GM21737 (cell line): ENCODE measurements around the gene MALAT1.
"Not testable (repeated sequence)": the region's sequence is repeated elsewhere in the genome, so short reads cannot be mapped to it uniquely, and the experiment has no call there.

ENCODE experiments used
- ATAC-seq: cut with Tn5 transposase; IDR thresholded peaks from one replicate; pipeline ENCODE4 v1.9.1; 2021; ENCODE audit warnings: mild to moderate bottlenecking, moderate library complexity; ENCODE audit not compliant: unreplicated experiment

The MALAT1 gene

GRCh38 chr11:65516135-65516968, 17.5 kb downstream of the MALAT1 start:
- ATAC-seq = no peak

DNA sequence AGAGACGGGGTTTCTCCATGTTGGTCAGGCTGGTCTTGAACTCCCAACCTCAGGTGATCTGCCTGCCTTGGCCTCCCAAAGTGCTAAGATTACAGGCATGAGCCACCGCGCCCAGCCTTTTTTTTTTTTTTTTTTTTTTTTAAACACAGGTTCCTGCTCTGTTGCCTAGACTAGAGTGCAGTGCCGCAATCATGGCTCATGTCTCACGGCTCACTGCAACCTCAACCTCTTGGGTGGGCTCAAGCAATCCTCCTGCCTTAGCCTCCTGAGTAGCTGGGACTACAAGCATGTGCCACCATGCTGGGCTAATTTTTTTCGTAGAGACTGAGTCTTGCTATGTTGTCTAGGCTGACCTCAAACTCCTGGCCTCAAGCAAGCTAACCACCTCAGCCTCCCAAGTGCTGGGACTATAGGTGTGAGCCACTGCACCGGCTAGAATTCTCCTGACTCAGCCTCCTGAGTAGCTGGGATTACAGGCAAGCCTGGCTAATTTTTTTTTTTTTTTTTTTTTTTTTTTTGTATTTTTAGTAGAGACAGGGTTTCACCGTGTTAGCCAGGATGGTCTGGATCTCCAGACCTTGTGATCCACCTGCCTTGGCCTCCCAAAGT, 20.2 kb downstream of the MALAT1 start:
- ATAC-seq = not testable (repeated sequence)

- not testable (repeated sequence) for ATAC-seq
Observed at GRCh38 chr11:65521777-65522521, 23.1 kb downstream of the MALAT1 start.

GRCh38 chr11:65522718-65523630, 24.1 kb downstream of the MALAT1 start:
- ATAC-seq = not testable (repeated sequence)

GRCh38 chr11:65523631-65523968, 24.8 kb downstream of the MALAT1 start:
- ATAC-seq = not testable (repeated sequence)

GRCh38 chr11:65524014-65524740, 25.3 kb downstream of the MALAT1 start:
- no peak for ATAC-seq

GRCh38 chr11:65524741-65525545, 26.1 kb downstream of the MALAT1 start, which contains the start of gene SCYL1:
TSS of gene SCYL1 (plus strand) at chr11:65525083. CDS start at chr11:65525154, 71 bp downstream.
- peak; percentile 44 for ATAC-seq

DNA sequence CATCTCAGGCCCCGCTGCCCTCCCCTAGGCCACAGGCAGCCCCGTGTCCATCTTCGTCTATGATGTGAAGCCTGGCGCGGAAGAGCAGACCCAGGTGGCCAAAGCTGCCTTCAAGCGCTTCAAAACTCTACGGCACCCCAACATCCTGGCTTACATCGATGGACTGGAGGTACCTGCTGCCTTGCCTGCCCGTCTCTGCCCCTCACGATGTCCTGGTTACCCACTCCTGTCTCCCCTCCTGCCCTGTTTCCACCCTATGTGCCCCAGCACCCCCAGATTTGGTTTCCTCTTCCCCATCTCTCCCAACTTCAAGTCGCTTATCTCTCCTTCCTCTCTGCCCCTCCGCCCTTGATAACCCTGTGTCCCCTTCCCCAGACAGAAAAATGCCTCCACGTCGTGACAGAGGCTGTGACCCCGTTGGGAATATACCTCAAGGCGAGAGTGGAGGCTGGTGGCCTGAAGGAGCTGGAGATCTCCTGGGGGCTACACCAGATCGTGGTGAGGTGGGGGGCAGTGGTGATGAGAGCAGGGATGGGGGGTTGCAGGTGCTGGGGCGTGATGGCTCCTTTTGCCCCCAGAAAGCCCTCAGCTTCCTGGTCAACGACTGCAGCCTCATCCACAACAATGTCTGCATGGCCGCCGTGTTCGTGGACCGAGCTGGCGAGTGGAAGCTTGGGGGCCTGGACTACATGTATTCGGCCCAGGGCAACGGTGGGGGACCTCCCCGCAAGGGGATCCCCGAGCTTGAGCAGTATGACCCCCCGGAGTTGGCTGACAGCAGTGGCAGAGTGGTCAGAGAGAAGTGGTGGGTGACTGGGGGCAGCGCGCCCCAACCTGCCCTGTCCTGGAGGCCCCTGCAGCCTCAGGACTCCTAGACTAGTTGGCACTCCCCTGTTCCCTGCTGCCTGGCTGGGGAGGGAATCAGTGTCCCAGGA, 27.0 kb downstream of the MALAT1 start:
- ATAC-seq = peak; percentile 12

DNA sequence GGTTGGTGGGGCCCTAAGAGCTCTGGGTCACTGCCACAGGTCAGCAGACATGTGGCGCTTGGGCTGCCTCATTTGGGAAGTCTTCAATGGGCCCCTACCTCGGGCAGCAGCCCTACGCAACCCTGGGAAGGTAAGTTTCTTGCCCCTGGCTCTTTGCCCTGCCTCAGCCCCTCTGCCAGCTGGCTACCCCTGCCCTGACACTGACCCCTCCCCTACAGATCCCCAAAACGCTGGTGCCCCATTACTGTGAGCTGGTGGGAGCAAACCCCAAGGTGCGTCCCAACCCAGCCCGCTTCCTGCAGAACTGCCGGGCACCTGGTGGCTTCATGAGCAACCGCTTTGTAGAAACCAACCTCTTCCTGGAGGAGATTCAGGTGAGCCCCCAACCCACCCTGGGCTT, 27.9 kb downstream of the MALAT1 start:
- ATAC-seq = no peak

- no peak for ATAC-seq
Observed at GRCh38 chr11:65528819-65529350, 30.0 kb downstream of the MALAT1 start.

DNA sequence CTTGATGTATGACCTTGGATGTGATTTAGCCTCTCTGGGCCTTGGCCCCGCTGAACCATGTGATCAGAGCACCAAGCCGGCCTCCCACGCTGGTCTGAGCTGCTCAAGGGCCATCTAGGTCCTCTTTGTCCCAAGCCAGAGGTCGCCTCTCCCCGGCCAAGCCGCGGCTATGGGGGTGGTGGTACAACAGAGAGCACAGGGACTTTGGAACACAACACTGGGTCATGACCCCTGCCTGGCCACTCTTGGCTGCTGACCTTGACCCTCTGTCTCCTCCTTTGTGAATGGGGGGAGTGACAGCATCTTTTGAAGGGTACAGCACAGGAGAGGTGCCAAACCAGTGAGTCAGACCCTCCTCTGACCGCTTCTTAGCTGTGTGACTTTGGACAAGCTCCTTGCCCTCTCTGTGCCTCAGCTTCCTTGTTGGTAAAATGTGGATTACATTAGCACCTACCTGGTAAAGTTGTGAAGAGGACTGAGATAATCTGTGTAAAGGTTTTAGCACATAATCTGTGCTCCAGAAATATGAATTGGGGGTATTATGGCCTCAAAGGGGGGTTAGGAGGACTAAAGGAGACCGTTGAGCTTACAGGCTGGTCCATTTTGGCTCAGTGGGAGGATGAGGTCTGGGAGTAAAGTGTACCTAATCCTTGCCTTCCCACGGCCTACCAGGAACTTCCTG, 30.8 kb downstream of the MALAT1 start:
- ATAC-seq = no peak

DNA sequence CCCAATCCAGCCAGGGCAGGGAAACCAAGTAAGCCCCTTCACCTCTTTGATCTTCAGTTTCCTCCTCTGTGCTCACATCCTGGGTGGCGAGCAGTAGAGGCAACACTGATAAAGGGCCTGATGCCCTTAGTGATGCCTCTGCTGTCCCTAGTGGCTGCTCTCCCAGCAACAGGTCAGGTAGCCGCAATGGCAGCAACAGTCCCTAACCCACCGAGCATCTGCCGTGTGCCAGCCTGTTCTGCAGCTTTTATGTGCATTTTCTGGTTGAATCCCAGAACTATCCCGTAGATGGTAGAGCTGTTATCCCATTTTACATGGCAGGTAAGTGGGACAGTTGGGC, 31.3 kb downstream of the MALAT1 start:
- ATAC-seq = no peak

GRCh38 chr11:65532388-65533064, 33.7 kb downstream of the MALAT1 start:
- no peak for ATAC-seq

GRCh38 chr11:65535102-65535501, 36.3 kb downstream of the MALAT1 start:
- no peak for ATAC-seq

GRCh38 chr11:65536412-65537295, 37.8 kb downstream of the MALAT1 start:
- no peak for ATAC-seq

- ATAC-seq = no peak
Observed at GRCh38 chr11:65537296-65537597, 38.4 kb downstream of the MALAT1 start.
